ENCODE measurements around the gene RAI1. TPM values are rescaled to one million over a fixed set of nuclear protein-coding genes. Genes with fewer than 3 reads are reported as not detected.

RAI1 gene
- total RNA-seq, 1 donor from 2014 or later = 30.1 TPM

DNA sequence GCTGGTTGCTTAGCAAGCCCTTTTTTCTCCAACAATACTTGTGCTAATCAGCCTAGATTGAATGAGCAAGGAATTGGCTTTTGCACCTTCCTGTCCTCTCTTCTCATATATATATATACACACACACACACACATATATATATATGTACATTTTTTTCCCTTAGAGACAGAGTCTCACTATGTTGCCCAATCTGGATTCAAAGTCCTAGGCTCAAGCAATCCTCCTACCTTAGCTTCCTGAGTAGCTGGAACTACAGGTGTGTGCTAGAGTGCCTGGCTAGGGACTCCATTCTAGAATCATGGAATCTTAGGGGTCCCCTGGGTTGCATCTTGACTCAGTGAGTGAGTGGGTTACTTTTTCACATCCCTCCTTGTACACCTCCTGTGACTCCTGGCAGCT, 27.0 kb downstream of the RAI1 start:
- DNase-seq (no peak), ATAC-seq (no peak)
- intact Hi-C loops (cut with micrococcal nuclease) = no loop called here

DNA sequence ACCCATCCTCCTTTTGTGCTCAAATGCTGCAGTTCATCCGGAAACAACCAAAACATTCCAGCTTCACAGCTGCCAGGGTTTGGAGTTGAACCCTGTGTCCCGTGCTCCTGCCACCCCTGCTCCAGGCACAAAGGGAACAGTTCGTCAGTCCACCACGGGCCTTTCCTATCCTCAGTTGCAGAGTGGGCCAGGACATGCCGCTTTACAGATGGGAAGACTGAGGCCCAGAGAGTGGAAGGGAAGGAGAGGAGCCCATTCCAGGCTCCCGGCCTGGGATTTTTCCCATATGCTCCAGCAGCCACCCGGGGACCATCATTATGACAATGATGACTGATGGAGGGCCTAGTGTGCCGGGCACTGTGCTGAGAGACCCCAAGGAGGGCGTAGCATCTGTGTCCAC, 27.6 kb downstream of the RAI1 start:
- DNase-seq (no peak), ATAC-seq (no peak)
- intact Hi-C loops (cut with micrococcal nuclease) = no loop called here

DNA sequence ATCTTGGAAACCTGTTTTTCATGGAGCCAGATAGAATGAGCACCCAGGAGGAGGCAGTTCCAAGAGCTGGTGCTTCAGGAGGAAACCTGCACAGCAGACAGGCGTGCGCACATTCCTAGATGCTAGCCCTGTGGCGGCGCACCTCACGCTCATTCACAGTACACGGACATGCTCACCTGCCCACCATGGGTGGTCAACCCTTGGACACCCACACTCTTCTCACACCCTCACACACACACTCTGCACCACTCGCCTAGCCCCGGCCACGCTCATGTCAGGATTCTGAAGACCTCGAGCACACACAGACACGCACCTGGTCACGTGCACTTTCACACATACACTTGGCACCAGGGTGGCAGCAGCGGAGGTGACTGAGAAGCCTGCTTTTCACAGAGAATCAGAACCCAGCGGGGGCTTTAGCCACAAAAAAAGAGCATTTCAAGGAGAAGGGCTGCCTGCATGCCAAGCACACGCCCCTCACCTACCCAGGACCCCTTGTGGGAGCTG, 28.6 kb downstream of the RAI1 start:
- ATAC-seq = no peak
- no peak for DNase-seq
- intact Hi-C loops (cut with micrococcal nuclease) = no loop called here

DNA sequence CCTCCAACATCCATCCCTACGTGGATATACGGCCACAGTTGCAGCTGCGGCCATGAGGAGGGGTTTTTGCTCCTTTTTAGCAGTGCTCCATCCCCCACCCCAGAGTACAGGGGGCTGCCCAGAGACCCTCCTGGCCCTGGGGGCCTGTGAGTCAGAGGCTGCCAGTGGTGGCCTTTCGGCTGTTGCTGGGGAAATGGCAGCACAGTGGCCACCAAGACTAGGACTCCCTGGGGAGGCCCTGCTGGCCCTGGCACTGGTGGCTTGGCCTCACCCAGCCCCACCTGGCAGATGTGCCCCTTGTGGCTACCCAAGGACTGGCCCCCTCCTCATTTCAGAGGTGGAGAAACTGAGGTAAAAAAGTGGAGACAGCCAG, 29.1 kb downstream of the RAI1 start:
- DNase-seq (no peak), ATAC-seq (no peak)
- intact Hi-C loops (cut with micrococcal nuclease) = no loop called here

DNA sequence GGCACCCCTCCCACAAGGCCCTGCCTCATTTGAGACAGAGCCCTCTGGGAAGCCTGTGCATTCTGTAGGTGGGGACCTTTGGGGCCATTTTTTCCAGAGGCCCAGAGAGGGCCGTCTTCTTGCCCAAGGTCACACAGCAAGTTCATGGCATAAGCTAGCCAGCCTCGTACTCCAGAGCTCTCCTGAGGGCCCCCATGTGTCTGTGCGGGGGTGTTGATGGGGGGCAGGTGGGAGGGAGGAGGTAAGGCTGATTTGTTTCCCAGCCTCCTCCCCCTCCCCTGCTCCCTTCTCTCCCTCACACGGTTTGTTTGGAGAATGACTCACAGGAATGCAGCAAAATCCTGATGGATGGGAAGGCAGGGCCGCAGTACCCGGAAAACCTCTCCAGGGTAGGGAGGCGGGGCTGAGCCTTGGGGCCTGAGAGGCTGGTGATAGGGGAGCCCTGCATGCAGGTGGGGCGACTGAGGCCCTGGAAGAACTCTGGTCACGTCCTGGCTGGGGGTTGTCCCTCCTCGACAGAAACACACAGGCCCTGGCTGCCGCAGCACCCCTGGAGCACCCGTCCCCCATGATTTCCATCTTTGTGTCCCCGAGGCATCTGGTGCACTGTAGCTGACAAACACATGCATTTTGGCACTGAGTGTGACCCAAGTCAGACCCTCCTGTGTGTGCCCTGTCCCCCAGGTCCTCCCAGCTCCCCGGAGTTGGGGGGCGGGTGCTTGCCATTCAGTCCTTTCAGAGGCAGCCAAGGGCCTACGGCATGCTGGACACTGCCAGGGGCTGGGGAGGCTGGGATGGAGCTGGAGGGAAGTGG, 29.7 kb downstream of the RAI1 start:
- no peak for ATAC-seq

DNA sequence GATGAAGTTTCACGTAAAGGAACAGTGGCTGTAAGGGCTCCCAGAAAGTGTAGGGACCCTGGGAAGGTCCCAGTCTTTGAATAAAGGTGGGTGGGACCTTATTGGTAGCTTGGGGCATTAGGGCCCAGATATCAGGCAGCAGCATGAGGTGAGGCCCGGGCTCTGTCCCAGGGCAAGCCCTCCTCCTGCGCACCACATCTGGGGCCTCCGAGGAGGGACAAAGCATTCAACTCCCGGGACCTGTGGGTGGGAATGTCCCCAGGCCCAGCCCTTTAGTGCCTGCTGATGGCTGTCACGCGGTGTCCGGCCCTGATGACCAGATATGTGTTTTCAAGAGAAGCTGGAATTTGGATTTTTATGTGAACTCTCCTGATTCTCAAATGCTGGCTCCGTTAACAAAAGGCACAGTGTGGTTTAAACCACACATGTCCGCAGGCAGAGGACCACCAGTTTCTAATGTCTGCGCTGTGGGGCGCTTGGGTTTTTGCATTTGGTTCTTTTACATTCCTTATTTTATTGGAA, 30.4 kb downstream of the RAI1 start:
- ATAC-seq = no peak
- intact Hi-C loops (cut with micrococcal nuclease) = no loop called here
- DNase-seq = no peak

More for the DNA sequence above, 29.7 kb downstream of the RAI1 start:
- intact Hi-C loops (cut with micrococcal nuclease) = no loop called here
- no peak for DNase-seq

DNA sequence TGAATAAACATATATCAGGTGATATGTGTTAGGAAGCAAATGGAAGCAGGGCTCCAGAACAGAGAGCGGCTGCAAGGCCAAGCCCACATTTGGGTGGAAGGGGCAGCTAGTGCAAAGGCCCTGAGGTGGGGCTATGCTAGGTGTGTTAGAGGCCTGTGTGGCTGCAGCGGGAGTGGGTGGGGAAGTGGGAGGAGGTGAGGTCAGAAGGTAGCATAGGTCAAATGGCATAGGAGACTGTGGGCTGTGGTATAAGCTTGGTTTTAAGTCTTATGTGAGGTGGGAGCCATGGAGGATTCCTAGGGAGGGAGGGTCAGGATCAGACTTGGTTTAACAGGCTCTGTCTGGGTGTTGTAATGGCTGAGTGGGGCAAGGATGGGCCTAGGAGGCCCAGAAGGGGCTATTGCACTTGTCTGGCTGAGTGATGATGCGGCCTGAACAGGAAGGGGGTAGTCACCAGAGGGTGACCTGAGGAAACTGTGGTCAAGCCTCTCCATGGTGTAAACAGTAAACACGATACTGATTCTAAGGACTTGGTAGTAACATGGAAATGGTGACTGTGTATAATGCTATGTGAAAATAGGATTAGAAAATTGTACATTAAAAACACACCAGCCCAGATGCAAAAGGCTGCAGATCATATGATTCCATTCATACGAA, 31.1 kb downstream of the RAI1 start:
- intact Hi-C loops (cut with micrococcal nuclease) = no loop called here

DNA sequence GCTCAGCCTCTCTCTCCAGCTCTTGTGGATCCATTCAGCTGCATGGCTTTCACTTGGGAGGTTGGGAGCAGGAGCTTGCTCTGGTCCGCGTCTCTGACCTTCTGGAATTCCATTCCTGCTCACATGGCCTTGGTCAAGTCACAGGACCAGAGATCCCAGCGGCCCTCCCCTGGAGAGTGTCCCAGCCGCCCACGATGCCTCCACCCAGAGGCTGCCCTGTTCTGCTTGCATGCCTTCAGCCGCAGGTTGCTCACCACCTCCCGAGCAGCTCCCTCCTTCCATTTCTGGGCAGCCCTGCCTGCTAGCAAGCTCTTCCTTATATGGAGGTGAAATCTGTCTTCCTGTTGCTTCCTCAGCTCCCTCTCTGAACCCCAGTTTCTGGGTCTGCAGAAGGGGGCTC, 32.6 kb downstream of the RAI1 start:
- peak; percentile 79 for DNase-seq
- intact Hi-C loops (cut with micrococcal nuclease) = no loop called here
- ATAC-seq = peak; percentile 88

More for the DNA sequence above, 31.1 kb downstream of the RAI1 start:
- DNase-seq (no peak), ATAC-seq (no peak)

DNA sequence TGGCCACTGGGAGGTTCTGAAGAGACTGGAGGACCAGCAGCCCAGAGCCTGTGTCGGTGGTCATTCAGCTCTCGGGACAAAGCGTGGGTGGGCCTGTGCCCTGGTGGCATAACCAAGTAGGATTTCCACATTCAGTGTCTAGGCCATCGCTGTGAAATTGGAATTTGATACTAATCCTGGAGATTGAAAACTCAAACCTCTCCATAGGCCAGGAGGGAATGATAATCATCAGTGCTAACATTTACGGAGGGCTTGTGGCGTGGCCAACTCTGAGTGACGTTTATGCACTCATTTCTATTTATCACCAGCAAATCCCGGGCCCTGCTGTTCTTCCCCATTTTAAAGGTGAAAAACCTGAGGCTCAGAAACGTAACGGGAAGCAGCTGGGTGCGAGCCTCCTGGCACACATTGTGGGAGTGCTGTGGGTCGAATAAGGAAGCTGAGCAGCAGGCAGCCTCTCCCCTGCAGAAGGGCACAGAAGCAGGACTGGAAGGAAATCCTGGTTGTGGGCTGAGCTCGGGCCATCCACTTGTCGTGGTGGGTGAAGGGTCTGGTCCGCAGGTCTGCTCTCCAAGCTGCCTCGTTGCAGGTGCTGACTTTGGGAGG, 33.1 kb downstream of the RAI1 start:
- ATAC-seq (peak; percentile 30), DNase-seq (no peak)
- intact Hi-C loops (cut with micrococcal nuclease) = no loop called here

DNA sequence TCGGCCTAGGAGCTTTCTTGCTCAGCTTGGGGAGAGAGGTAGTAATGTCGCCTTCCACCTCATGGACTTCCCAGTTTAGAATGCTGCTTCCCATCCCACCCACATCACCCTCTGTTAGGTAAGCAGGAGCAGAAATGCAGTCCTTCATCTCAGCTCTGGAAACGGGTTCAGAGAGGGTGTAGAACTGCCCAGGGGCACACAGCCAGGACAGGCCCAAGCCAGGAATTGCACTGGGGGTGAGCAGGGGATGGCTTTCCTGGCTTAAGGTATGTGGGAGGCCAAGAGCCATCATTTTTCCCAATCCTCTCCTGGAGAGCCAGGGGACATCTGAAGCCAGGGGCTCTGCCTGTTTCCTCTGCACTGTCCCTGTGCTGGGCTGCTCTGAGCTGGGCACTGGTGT, 33.6 kb downstream of the RAI1 start:
- DNase-seq (no peak), ATAC-seq (no peak)
- intact Hi-C loops (cut with micrococcal nuclease) = no loop called here

DNA sequence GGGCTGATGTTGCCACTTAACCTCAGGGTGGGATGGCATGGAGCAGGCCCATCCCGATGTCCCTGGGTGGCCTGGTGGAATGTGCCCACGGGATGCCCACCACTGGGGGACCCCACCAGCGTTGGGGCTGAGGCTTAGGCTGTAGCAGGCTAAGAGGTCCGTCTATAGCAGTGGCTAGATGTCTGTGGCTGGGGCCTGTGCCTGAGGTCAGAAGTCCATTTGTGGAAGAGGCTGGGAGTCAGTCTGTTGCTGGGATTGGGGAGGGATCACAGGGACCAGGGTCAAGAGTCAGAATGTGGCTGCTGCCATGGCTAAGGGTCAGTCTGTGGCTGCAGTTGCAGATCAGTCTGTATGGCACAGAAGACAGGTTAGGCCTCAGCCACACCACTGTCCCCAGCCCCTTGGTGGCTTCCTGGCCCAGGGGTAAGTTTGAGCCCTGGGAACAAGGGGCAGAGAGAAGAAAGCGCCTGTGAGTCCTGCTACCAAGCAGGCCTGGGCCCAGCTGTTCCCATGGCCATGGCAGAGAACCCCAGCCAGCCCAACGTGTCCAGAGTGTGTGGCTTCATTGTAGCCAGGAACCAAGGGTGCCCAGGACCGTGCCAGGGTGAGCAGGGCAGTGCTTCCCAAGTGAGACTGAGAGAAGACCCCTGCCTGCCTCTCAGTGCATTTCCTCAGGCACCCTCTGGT, 35.7 kb downstream of the RAI1 start:
- intact Hi-C loops (cut with micrococcal nuclease) = no loop called here
- no peak for ATAC-seq
- DNase-seq = no peak

DNA sequence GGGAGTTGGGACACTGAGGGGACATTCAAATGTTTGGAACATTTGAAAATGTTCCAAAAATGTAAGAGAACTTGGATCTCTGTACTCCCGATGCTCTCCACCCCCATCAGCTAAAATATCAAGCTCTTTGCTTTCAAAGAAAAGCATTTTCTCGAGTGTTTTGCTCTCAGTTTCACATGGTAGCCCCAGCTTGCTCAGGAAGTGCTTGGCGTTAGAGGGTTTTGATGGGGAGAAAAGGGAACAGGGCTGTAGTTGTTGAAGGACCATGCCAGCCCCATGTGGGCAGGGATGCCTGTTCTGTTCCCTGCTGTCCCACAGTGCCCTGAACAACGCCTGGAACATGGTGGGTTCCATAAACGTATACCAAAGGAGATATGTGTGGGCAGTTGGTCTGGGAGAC, 37.0 kb downstream of the RAI1 start:
- no peak for ATAC-seq
- intact Hi-C loops (cut with micrococcal nuclease) = no loop called here
- no peak for DNase-seq

DNA sequence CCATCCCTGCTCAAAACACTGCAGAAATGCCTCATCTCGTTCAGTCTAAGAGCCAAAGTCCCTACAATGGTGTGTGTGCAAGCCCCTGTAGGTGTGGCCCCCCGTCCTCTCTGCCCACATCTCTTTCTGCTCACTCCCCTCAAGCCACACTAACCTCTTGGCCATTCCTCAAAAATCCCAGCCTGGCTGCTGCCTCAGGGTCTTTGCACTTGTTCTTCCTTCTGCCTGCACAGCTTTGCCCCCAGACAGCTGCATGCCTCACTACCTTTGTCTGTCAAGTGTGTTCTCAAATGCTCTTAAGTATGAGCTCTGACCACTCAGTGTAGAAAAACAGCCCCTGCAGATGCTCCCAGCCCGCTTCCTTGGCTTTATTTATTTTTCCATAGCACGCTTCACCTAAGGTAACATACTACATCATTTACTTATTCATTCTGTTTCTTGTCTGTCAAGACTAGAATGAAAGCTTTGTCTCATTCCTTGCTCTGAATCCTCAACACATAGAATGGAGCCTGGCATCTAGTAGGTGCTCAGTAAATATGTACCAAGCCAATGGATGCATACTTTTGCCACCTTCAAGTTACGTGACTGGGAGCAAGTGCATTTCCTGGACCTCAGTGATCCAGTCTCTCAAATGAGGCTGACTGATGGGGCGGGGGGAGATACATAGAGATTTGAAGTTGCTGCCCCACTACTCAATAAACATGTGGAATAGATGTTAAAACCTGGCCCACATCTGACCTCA, 38.1 kb downstream of the RAI1 start:
- no peak for ATAC-seq
- intact Hi-C loops (cut with micrococcal nuclease) = no loop called here
- no peak for DNase-seq

DNA sequence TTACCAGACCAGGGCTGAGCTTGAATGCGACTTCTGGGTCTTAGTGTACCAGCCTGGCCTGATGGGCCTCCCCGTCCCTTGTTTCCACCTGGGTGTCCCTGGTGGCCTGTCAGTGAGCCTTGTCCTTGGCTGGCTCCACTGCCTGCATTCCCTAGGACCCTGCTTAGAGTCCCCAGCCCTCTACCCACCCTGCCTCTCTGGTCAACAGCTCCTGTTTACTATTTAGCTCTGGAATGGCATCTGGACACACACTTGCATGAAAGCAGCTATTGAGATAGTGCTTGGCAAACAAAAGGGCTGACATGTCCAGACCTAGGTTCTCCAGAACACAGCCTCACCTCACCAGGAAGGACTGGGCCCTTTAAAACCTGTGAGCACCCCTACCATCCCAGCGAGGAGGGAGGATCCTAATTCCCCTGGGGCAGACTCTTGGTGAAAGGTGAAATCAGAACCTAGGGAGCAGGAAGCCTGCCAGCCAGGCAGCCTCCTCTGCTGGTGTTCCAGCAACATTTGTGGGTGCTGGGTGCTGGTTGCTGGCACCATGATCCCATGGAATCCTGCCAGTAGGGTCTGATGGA, 38.8 kb downstream of the RAI1 start:
- ATAC-seq (peak; percentile 25), DNase-seq (no peak)
- intact Hi-C loops (cut with micrococcal nuclease) = no loop called here

DNA sequence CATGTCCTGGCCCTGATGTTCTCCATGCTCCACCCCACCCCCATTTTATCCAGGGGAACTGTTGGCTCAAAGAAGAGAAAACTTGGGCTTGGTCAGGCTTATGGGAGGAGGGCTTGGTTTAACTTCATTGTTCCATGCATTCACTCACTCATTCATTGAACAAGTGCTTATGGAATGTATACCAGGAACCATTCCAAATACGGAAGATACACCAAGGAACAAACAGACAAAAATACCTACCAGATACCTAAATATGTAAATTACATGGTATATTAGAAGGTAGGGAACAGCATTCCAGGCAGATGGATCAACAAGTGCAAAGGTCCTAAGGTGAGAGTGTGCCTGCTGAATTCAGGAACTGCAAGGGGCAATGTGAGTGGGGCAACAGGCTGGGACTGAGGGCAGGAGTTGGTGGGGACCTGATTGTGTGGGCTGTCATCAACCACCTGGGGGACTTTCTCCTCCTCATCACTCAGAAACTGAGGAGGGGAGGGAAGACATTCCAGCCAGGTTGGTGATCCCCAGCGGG, 39.9 kb downstream of the RAI1 start:
- intact Hi-C loops (cut with micrococcal nuclease) = no loop called here
- DNase-seq (no peak), ATAC-seq (no peak)

DNA sequence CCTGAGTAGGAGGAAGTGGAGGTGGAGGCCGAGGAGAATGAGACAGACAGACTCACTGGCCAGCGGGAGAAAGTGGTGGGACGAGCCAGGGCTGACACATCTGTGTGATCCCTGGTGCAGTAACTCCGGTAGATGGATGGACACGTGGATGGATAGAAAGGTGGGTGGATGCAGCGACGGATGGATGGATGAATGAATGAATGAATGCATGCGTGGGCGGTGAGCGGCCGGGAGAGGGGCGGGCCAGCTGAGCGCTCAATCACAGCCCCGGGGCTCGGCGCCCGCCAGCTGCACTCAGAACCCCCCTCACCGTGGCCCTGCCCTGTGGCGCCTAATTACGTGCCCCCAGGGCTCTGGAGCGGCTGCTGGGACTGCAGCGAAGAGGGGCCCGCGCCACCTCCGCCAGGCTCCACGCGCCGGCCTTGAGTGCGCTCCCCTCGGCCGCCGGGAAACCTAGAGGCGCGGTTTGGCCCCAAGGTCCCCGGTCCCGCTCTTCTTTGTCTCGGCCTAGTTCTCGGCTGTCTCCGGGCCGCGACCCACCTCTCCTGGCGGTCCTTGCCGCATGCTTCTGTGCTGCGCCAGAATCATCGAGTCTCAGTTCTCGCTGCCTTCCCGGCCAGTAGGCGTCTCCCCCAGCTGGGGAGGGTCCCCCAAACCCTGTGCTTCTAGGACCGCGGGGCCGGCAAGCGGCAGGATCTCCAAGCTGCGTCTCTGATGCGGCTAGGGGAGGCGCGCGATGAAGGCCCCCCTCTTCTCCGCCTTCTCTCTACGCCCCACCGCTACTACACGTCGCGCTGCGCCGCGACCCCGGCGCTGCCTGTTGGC, 41.0 kb downstream of the RAI1 start:
- DNase-seq = no peak
- no peak for ATAC-seq
- intact Hi-C loops (cut with micrococcal nuclease) = no loop called here

DNA sequence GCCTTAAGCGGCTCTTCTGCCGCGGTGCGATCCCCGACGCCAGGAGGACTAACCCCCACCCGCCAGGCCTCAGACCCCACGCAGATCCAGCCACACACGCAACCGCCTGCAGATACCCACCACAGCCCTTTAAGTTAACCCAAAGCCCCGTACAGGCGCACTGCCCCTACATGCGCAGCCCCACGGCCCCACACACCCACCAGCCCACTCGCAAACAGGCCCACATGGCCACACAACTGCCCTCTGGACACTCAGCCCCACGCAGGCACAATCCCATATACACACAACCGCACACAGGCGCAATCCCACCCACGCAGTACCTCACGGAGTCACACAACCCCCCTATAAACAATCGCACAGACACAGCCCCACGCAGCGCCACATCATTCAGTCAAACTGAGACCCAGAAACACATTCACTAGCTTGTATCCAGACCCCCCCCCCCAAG, 41.7 kb downstream of the RAI1 start:
- no peak for ATAC-seq
- DNase-seq = no peak
- intact Hi-C loops (cut with micrococcal nuclease) = no loop called here
